UCSD-AML1 (cell line): ENCODE data around the gene ZNF652.
A peak's percentile ranks its signal among the peaks of the same experiment; 100 is the strongest.
"Not testable (repeated sequence)": the region's sequence is repeated elsewhere in the genome, so short reads cannot be mapped to it uniquely, and the experiment has no call there.

Source experiments
- DNase-seq: peaks from one replicate; lab custom pipeline; 2025; ENCODE audit not compliant: unreplicated experiment; lab: John Stamatoyannopoulos, UW

The ZNF652 gene

GRCh38 chr17:49361902-49362722, at the start of gene ZNF652:
Gene ZNF652, minus strand, starts transcription at chr17:49362250. Its CDS starts 44,525 bp downstream, at chr17:49317725.
- peak; percentile 88 for DNase-seq

GRCh38 chr17:49409066-49409465, 47.0 kb upstream of the ZNF652 start:
- DNase-seq = peak; percentile 26

- DNase-seq = peak; percentile 76
Measured at GRCh38 chr17:49407981-49408501, 46.0 kb upstream of the ZNF652 start.

GRCh38 chr17:49407086-49407485, 45.0 kb upstream of the ZNF652 start:
- no peak for DNase-seq

- no peak for DNase-seq
Measured at GRCh38 chr17:49406421-49407061, 44.5 kb upstream of the ZNF652 start.

- DNase-seq = no peak
Measured at GRCh38 chr17:49404906-49405305, 42.9 kb upstream of the ZNF652 start.

- DNase-seq = no peak
Measured at GRCh38 chr17:49404361-49404760, 42.3 kb upstream of the ZNF652 start.

GRCh38 chr17:49403514-49404289, 41.7 kb upstream of the ZNF652 start:
- no peak for DNase-seq

- no peak for DNase-seq
Measured at GRCh38 chr17:49402706-49403105, 40.7 kb upstream of the ZNF652 start.

- no peak for DNase-seq
Measured at GRCh38 chr17:49401971-49402611, 40.0 kb upstream of the ZNF652 start.

GRCh38 chr17:49399995-49400394, 37.9 kb upstream of the ZNF652 start:
- no peak for DNase-seq

GRCh38 chr17:49397586-49397985, 35.5 kb upstream of the ZNF652 start:
- DNase-seq = no peak

- DNase-seq = peak; percentile 58
Measured at GRCh38 chr17:49393491-49394255, 31.6 kb upstream of the ZNF652 start.

- DNase-seq = peak; percentile 45
Measured at GRCh38 chr17:49390548-49391324, 28.7 kb upstream of the ZNF652 start.

- DNase-seq = not testable (repeated sequence)
Measured at GRCh38 chr17:49389514-49390347, 27.7 kb upstream of the ZNF652 start.

- DNase-seq = no peak
Measured at GRCh38 chr17:49388692-49389513, 26.9 kb upstream of the ZNF652 start.

- peak; percentile 47 for DNase-seq
Measured at GRCh38 chr17:49388290-49388640, 26.2 kb upstream of the ZNF652 start.
